ENCODE data around the gene ZCCHC7.
"Not testable (repeated sequence)": the region's sequence is repeated elsewhere in the genome, so short reads cannot be mapped to it uniquely, and the experiment has no call there.

The ZCCHC7 gene

DNA sequence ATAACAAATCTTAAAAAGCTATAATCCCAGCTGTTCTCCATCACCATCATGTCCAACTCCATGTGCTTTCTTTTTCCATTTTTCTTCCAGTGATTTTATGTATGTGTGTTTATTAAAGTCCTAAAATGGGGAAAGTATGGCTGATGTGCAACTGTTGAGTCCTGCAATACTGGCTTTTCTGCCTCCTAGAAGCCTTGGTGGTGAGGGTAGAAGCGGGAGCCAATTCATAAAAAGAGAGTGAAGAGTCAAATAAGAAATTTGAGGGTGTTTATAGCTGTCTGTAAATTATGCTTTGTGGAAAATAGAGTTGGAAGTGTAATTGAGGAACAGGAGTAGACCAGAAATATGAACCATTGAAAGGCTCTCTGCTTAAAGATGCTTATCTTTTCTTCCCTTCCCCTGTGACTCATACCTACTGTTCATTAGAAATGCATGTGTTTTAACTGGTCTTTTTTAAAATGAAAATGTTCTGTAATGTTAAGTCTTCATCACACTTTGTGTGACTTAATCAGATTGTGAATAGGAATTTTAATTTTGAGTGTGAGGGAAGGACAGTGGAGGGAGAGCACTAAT lies 80.1 kb downstream of the ZCCHC7 start:
- Histone ChIP-seq H4K20me1 (ENCODE audit: insufficient read depth, low read length) (no peaks in the 10 kb centered on the region), H3K36me3 (replicated peaks; ENCODE audit: low read depth, low read length) (peaks cover 17% of the 10 kb centered on the region), H3K79me2 (ENCODE audit: low read length) (peaks cover 10% of the 10 kb centered on the region; the same call in 1 of the 2 replicates), H3K27ac (ENCODE audit: low read length) (no peak overlapping the region), H3K4me3 (ENCODE audit: low read length) (no peak overlapping the region), H2AFZ (ENCODE audit: low read depth, low read length) (no peak overlapping the region), H3K4me2 (ENCODE audit: low read length) (no peak overlapping the region), H3K9ac (ENCODE audit: low read length) (no peak overlapping the region), H3K4me1 (ENCODE audit: low read length) (peaks cover 38% of the 10 kb centered on the region), H3K27me3 (ENCODE audit: low read depth, low read length) (no peaks in the 10 kb centered on the region), H3K9me3 (ENCODE audit: insufficient read depth, low read length) (no peaks in the 10 kb centered on the region)
- no peak for TF ChIP-seq EZH2phosphoT487 (IDR thresholded peaks at IDR 0.05; ENCODE audit: low read depth)
- TF ChIP-seq, protein P1, sequence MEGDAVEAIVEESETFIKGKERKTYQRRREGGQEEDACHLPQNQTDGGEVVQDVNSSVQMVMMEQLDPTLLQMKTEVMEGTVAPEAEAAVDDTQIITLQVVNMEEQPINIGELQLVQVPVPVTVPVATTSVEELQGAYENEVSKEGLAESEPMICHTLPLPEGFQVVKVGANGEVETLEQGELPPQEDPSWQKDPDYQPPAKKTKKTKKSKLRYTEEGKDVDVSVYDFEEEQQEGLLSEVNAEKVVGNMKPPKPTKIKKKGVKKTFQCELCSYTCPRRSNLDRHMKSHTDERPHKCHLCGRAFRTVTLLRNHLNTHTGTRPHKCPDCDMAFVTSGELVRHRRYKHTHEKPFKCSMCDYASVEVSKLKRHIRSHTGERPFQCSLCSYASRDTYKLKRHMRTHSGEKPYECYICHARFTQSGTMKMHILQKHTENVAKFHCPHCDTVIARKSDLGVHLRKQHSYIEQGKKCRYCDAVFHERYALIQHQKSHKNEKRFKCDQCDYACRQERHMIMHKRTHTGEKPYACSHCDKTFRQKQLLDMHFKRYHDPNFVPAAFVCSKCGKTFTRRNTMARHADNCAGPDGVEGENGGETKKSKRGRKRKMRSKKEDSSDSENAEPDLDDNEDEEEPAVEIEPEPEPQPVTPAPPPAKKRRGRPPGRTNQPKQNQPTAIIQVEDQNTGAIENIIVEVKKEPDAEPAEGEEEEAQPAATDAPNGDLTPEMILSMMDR (IDR thresholded peaks at IDR 0.05; ENCODE audit: low read depth, low read length), result no peak

DNA sequence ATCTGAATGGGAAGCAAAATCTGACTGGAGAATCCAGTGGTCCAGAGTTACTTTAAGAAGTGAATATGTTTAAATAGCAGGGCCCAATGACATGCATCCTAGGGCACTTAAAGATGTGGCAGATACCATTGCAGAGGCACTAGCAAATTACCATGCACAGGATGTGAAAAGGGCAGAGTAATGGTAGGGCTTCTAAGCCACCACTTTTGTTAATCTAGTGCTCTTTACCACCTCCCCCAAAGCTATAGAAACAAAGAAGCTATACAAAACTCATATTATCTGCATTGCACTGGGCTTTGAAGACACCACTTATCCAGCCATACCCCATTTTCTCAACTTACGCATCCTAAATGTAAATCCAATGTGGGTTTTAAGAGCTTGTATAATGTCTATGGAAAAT lies 81.2 kb downstream of the ZCCHC7 start:
- no peak overlapping the region for H3K4me3 ChIP-seq (ENCODE audit: low read length)
- no peaks in the 10 kb centered on the region for H3K27me3 ChIP-seq (ENCODE audit: low read depth, low read length)
- peaks cover 32% of the 10 kb centered on the region for H3K4me1 ChIP-seq (ENCODE audit: low read length)
- H3K79me2 ChIP-seq (ENCODE audit: low read length), result peaks cover 11% of the 10 kb centered on the region; the same call in 1 of the 2 replicates
- TF ChIP-seq, protein P1 (IDR thresholded peaks at IDR 0.05; ENCODE audit: low read depth, low read length), result no peak
- TF ChIP-seq EZH2phosphoT487 (IDR thresholded peaks at IDR 0.05; ENCODE audit: low read depth), result no peak
- H3K27ac ChIP-seq (ENCODE audit: low read length), result no peak overlapping the region
- H3K4me2 ChIP-seq (ENCODE audit: low read length), result no peak overlapping the region
- H3K9me3 ChIP-seq (ENCODE audit: insufficient read depth, low read length), result no peaks in the 10 kb centered on the region
- H3K36me3 ChIP-seq (replicated peaks; ENCODE audit: low read depth, low read length), result peaks cover 17% of the 10 kb centered on the region
- H2AFZ ChIP-seq (ENCODE audit: low read depth, low read length), result no peak overlapping the region
- no peak overlapping the region for H3K9ac ChIP-seq (ENCODE audit: low read length)
- no peaks in the 10 kb centered on the region for H4K20me1 ChIP-seq (ENCODE audit: insufficient read depth, low read length)

DNA sequence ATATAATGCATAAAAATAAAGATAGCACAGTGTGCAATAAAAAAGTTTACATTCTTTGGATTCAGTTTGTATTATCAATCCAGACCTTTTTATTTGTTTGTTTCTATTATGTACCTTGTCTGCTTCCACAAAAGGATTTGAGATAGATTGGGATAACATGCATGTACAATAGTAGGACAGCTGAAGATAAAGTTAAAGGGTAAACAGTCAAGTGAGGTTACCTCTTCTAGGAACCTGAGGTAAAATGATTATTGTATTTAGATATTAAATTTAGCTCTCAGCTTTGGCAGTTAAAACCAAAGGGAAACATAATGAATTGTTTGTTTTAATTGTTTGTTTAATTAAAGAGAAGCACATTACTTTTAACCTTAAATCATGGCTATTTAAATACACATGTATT lies 81.7 kb downstream of the ZCCHC7 start:
- peaks cover 27% of the 10 kb centered on the region for H3K4me1 ChIP-seq (ENCODE audit: low read length)
- H3K36me3 ChIP-seq (replicated peaks; ENCODE audit: low read depth, low read length), result peaks cover 17% of the 10 kb centered on the region
- H3K4me2 ChIP-seq (ENCODE audit: low read length), result no peak overlapping the region
- TF ChIP-seq, protein P1 (IDR thresholded peaks at IDR 0.05; ENCODE audit: low read depth, low read length), result no peak
- TF ChIP-seq EZH2phosphoT487 (IDR thresholded peaks at IDR 0.05; ENCODE audit: low read depth), result no peak
- no peaks in the 10 kb centered on the region for H3K27me3 ChIP-seq (ENCODE audit: low read depth, low read length)
- H2AFZ ChIP-seq (ENCODE audit: low read depth, low read length), result no peak overlapping the region
- H3K79me2 ChIP-seq (ENCODE audit: low read length), result peaks cover 16% of the 10 kb centered on the region; the same call in 1 of the 2 replicates
- no peaks in the 10 kb centered on the region for H3K9me3 ChIP-seq (ENCODE audit: insufficient read depth, low read length)
- H4K20me1 ChIP-seq (ENCODE audit: insufficient read depth, low read length), result no peaks in the 10 kb centered on the region
- no peak overlapping the region for H3K4me3 ChIP-seq (ENCODE audit: low read length)
- H3K9ac ChIP-seq (ENCODE audit: low read length), result no peak overlapping the region
- no peak overlapping the region for H3K27ac ChIP-seq (ENCODE audit: low read length)

DNA sequence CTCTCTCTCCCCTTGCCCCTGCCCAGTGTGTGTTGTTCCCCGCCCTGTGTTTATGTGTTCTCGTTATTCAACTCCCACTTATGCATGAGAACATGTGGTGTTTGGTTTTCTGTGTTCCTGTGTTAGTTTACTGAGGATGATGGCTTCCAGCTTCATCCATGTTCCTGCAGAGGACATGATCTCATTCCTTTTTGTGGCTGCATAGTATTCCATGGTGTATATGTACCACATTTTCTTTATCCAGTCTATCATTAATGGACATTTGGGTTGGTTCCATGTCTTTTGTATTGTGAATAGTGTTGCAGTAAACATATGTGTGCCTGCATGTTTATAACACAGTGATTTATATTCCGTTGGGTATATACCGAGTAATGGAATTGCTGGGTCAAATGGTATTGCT lies 83.1 kb downstream of the ZCCHC7 start:
- H2AFZ ChIP-seq (ENCODE audit: low read depth, low read length); H3K27ac ChIP-seq (ENCODE audit: low read length); H3K4me3 ChIP-seq (ENCODE audit: low read length); H3K4me2 ChIP-seq (ENCODE audit: low read length); H4K20me1 ChIP-seq (ENCODE audit: insufficient read depth, low read length); H3K9me3 ChIP-seq (ENCODE audit: insufficient read depth, low read length); H3K9ac ChIP-seq (ENCODE audit: low read length); H3K27me3 ChIP-seq (ENCODE audit: low read depth, low read length): not testable (repeated sequence)
- Histone ChIP-seq H3K36me3 (replicated peaks; ENCODE audit: low read depth, low read length) (peaks cover 20% of the 10 kb centered on the region), H3K4me1 (ENCODE audit: low read length) (peaks cover 17% of the 10 kb centered on the region), H3K79me2 (ENCODE audit: low read length) (peaks cover 20% of the 10 kb centered on the region; the same call in 1 of the 2 replicates)

Data from OCI-LY3 (cell line).